GM12875 (cell line): Measurements from ENCODE around the gene CD46.

Source experiments
- H3K4me3 ChIP-seq: one replicate; pipeline ENCODE4 v1.5.1; 2011; ENCODE audit warnings: low read depth, low read length, control low read depth
- CTCF ChIP-seq: IDR thresholded peaks from 2 replicates; pipeline ENCODE4 v1.5.1; 2011; ENCODE audit warnings: low read depth, mild to moderate bottlenecking, control low read depth, inconsistent platforms, low read length, moderate library complexity, borderline replicate concordance; ENCODE audit not compliant: insufficient read depth

Gene CD46

DNA sequence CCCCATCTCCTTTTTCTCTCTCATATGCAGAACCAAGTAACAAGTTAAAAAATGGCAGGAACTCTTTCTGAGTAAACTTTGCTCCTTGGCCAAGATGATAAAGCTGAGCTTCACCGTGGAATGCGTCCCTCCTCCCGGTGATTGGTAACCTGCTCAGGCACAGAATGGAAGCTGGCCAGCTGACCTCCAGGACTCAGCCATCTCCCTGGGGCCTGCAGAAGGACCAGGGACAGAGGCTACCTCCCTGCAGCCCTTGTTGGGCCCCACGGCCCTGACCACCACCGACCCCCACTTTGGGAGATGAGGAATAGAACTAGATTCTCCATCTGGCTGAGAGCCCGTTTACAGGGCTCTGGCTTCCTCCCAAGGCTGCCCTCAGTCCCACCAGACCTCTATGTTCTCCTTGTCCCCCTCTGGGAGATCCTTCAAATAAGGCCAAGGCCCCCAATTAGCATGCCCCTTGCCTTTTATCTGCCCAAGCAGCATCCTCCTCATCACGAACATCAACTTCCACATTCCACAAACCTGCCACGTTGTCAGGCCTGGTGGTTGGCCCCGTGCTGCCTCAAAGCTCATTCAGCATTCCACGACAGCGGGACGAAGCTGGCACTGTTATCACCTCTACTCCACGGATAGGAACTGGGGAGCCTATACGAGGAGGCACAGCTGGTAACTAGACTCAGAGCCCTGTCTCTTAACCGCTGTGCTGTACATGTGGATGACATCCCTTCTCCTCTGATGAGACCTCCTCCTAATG is 84.9 kb downstream of the CD46 start:
- TF ChIP-seq CTCF = no peak
- no peak overlapping the region for H3K4me3 ChIP-seq

DNA sequence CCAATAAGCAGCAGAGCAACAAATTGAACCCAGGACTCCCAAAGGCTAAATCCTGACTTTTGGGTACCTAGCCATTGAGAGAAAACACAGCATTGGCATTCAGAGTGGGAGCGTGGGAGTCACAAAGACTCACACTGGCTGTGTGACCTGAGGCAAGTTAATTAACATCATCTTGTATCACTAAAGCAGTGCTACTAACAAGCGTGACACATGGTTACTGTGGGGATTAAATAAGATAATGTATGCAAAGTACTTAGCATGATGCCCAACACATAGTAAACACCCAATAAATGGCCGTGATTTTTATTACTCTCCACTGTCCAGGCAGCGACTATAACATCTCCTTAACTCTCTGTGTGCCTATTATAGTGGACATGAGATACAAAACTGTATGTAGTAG is 85.8 kb downstream of the CD46 start:
- no peak overlapping the region for H3K4me3 ChIP-seq
- no peak for TF ChIP-seq CTCF

GRCh38 chr1:207838156-207839082 is 86.6 kb downstream of the CD46 start:
- H3K4me3 ChIP-seq = no peak overlapping the region
- no peak for TF ChIP-seq CTCF

- TF ChIP-seq CTCF = no peak
- no peak overlapping the region for H3K4me3 ChIP-seq
Measured at GRCh38 chr1:207839083-207839413, 87.2 kb downstream of the CD46 start.

DNA sequence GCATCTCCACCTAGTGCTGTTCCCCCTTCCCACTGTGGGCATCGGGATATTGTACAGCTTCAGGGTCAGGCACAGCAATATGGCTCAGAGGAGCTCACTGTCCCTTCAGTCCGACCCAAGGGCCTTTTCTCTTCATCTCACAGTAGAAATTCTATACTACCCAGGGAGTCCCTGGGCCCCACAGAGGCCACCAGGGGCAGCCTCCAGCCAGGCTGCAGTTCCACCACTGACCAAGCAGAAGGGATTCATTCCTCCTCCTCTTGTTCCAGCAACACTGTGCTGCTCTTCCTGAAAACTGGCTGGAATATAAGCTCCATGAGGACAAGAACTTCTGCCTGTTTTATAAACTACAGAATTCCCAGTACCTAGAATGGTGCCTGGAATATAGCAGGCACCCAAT is 88.5 kb downstream of the CD46 start:
- no peak for TF ChIP-seq CTCF
- H3K4me3 ChIP-seq = no peak overlapping the region

GRCh38 chr1:207841293-207841692 is 89.4 kb downstream of the CD46 start:
- no peak for TF ChIP-seq CTCF
- H3K4me3 ChIP-seq = no peak overlapping the region
